IMR-90 (cell line): ENCODE results near the gene POLR3K. TPM values are rescaled to one million over a fixed set of nuclear protein-coding genes. Genes with fewer than 3 reads are reported as not detected.

Experiments used
- ATAC-seq: fragments of 200-7000 bp; cut with Tn5 transposase; 2 replicates; pipeline ENCODE4 v1.9.1; 2020; ENCODE audit warnings: low read depth, mild to moderate bottlenecking, moderate library complexity
- BruUV-seq: library from RNA; stranded (reverse); fragments of 400-500 nt; replicated peaks from 2 replicates; lab custom pipeline; 2021; lab: Mats Ljungman, UMichigan
- CTCF ChIA-PET: fragments of 300-600 bp; formaldehyde crosslinking; extraction: SDS; loops from one replicate; lab custom pipeline; 2021; ENCODE audit warnings: antibody characterized with exemption; lab: Yijun Ruan, JAX
- POLR2A ChIA-PET: fragments of 300-600 bp; sonication (Branson Sonifier 250); formaldehyde crosslinking; loops from one replicate; lab custom pipeline; 2022; ENCODE audit warnings: antibody characterized with exemption; ENCODE audit not compliant: unreplicated experiment; lab: Charles Lee
- DNase-seq: peaks from one replicate; pipeline ENCODE4 v3.0.0; 2013
- H2AFZ ChIP-seq: replicated peaks from 2 replicates; pipeline ENCODE3; 2013; ENCODE audit warnings: low read length, mild to moderate bottlenecking; ENCODE audit not compliant: poor library complexity
- H2AK5ac ChIP-seq: 2 replicates; pipeline ENCODE4 v1.6.1; 2013; ENCODE audit warnings: low read depth, low read length, inconsistent platforms
- H2AK9ac ChIP-seq: replicated peaks from 2 replicates; pipeline ENCODE3; 2013; ENCODE audit warnings: mild to moderate bottlenecking, low read depth, low read length, moderate library complexity; ENCODE audit not compliant: poor library complexity
- H2BK120ac ChIP-seq: 2 replicates; pipeline ENCODE4 v1.6.1; 2013; ENCODE audit warnings: low read depth, low read length, inconsistent platforms
- H2BK15ac ChIP-seq: 3 replicates; pipeline ENCODE4 v1.6.1; 2013; ENCODE audit warnings: low read depth, low read length, inconsistent platforms
- H2BK20ac ChIP-seq: 2 replicates; pipeline ENCODE4 v1.6.1; 2013; ENCODE audit warnings: low read depth, mild to moderate bottlenecking, inconsistent platforms, low read length, moderate library complexity
- H2BK5ac ChIP-seq: 2 replicates; pipeline ENCODE4 v1.6.1; 2013; ENCODE audit warnings: mild to moderate bottlenecking, low read depth, low read length, inconsistent platforms; ENCODE audit not compliant: poor library complexity, severe bottlenecking
- H3K14ac ChIP-seq: replicated peaks from 2 replicates; pipeline ENCODE4 v1.6.1; 2013; ENCODE audit warnings: low read depth, low read length, inconsistent platforms
- H3K18ac ChIP-seq: 2 replicates; pipeline ENCODE4 v1.6.1; 2013; ENCODE audit warnings: low read depth, low read length, control low read depth
- H3K23ac ChIP-seq: 2 replicates; pipeline ENCODE4 v1.6.1; 2013; ENCODE audit warnings: low read depth, low read length, inconsistent platforms
- H3K27ac ChIP-seq: 2 replicates; pipeline ENCODE4 v1.5.1; 2013; ENCODE audit warnings: mild to moderate bottlenecking, control low read depth, low read length; ENCODE audit not compliant: insufficient read depth
- H3K27me3 ChIP-seq: 2 replicates; pipeline ENCODE4 v1.6.1; 2013; ENCODE audit warnings: low read length; ENCODE audit not compliant: control insufficient read depth, insufficient read depth
- H3K36me3 ChIP-seq: 2 replicates; pipeline ENCODE4 v1.6.1; 2013; ENCODE audit warnings: low read length, mixed read lengths; ENCODE audit not compliant: control insufficient read depth, insufficient read depth
- H3K4ac ChIP-seq: 2 replicates; pipeline ENCODE4 v1.6.1; 2013; ENCODE audit warnings: low read depth, low read length, inconsistent platforms
- H3K4me1 ChIP-seq: 2 replicates; pipeline ENCODE4 v1.6.1; 2013; ENCODE audit warnings: low read length, mixed read lengths; ENCODE audit not compliant: control insufficient read depth, insufficient read depth
- H3K4me2 ChIP-seq: 2 replicates; pipeline ENCODE4 v1.6.1; 2013; ENCODE audit warnings: low read depth, mild to moderate bottlenecking, control low read depth, low read length, moderate library complexity
- H3K4me3 ChIP-seq: 2 replicates; pipeline ENCODE4 v1.5.1; 2013; ENCODE audit warnings: low read depth, mild to moderate bottlenecking, control low read depth, low read length, moderate library complexity; ENCODE audit not compliant: insufficient read depth
- H3K56ac ChIP-seq: 2 replicates; pipeline ENCODE4 v1.6.1; 2013; ENCODE audit warnings: low read length, inconsistent platforms; ENCODE audit not compliant: insufficient read depth; ENCODE audit errors: extremely low read depth
- H3K79me1 ChIP-seq, 2 experiments: 2 replicates each; pipeline ENCODE4 v1.6.1; 2013; ENCODE audit warnings: low read length in 2 of 2, inconsistent platforms in 1 of 2, low read depth in 1 of 2
- H3K9ac ChIP-seq: 2 replicates; pipeline ENCODE4 v1.6.1; 2013; ENCODE audit warnings: low read depth, low read length, control low read depth
- H3K9me1 ChIP-seq: 2 replicates; pipeline ENCODE4 v1.6.1; 2013; ENCODE audit warnings: low read length, inconsistent platforms; ENCODE audit not compliant: insufficient read depth
- H3K9me3 ChIP-seq: 2 replicates; pipeline ENCODE4 v1.6.1; 2013; ENCODE audit warnings: low read length; ENCODE audit not compliant: control insufficient read depth, insufficient read depth
- H4K20me1 ChIP-seq: 2 replicates; pipeline ENCODE4 v1.6.1; 2013; ENCODE audit warnings: low read length, inconsistent platforms; ENCODE audit not compliant: insufficient read depth
- H4K5ac ChIP-seq: 2 replicates; pipeline ENCODE4 v1.6.1; 2013; ENCODE audit warnings: mild to moderate bottlenecking, low read depth, low read length, control low read depth
- H4K8ac ChIP-seq, 2 experiments: 2 replicates each; pipeline ENCODE4 v1.6.1; 2013; ENCODE audit warnings: low read depth in 2 of 2, low read length in 2 of 2, control low read depth in 1 of 2, inconsistent platforms in 1 of 2
- H4K91ac ChIP-seq: 2 replicates; pipeline ENCODE4 v1.6.1; 2013; ENCODE audit warnings: low read depth, low read length, inconsistent platforms; ENCODE audit not compliant: insufficient read depth
- CEBPB ChIP-seq: IDR thresholded peaks from 2 replicates; pipeline ENCODE4 v1.6.1; 2012; ENCODE audit warnings: low read depth, low read length, improper control_type of control experiment
- MAZ ChIP-seq: IDR thresholded peaks from 2 replicates; pipeline ENCODE4 v1.6.1; 2012; ENCODE audit warnings: low read depth, mild to moderate bottlenecking, low read length, improper control_type of control experiment, moderate library complexity, borderline replicate concordance
- RAD21 ChIP-seq: IDR thresholded peaks from 2 replicates; pipeline ENCODE4 v1.6.1; 2012; ENCODE audit warnings: low read length, improper control_type of control experiment
- RFX5 ChIP-seq: IDR thresholded peaks from 2 replicates; pipeline ENCODE4 v1.8.0; 2012; ENCODE audit warnings: low read depth, mild to moderate bottlenecking, low read length, moderate library complexity
- SMC3 ChIP-seq: fragments of 150-350 bp; IDR thresholded peaks from 2 replicates; pipeline ENCODE4 v1.6.1; 2016; ENCODE audit warnings: low read depth, mild to moderate bottlenecking, antibody characterized with exemption, low read length, moderate library complexity
- USF2 ChIP-seq: fragments of 150-350 bp; IDR thresholded peaks from 2 replicates; pipeline ENCODE4 v1.6.1; 2017; ENCODE audit warnings: mild to moderate bottlenecking, antibody characterized with exemption, low read length, low read depth
- WGBS, 2 experiments: methylation state at CpG; one replicate each; pipeline versions ENCODE4 v1.1.5 to v1.1.7; 2013; ENCODE audit warnings: missing lambda C conversion rate in 2 of 2; ENCODE audit not compliant: insufficient read length in 1 of 2; ENCODE audit errors: extremely low coverage in 2 of 2; 5-methylcytosine and 5-hydroxymethylcytosine counted together
- dilution Hi-C: fragments of 300-500 bp; cut with HindIII; formaldehyde crosslinking; loops from one replicate; pipeline ENCODE4 v1.14.3; 2018; ENCODE audit warnings: low sequenced_read_pairs; ENCODE audit not compliant: unreplicated experiment
- in situ Hi-C: fragments of 300-500 bp; cut with MboI; formaldehyde crosslinking; loops from 3 replicates; pipeline ENCODE4 v1.14.3; 2019; ENCODE audit warnings: low sequenced_read_pairs, inconsistent platforms, mixed read lengths
- intact Hi-C: fragments of 100-400 bp; cut with micrococcal nuclease; formaldehyde crosslinking; loops from 2 replicates; pipeline ENCODE4 v1.10.0; 2022
- polyA plus RNA-seq, 3 experiments: library from polyadenylated mRNA; depleted of rRNA; stranded (reverse); fragments of >200 nt; gene quantifications; 2 replicates each; pipeline ENCODE4 v1.2.3, GENCODE V29; 2012; ENCODE audit warnings: low replicate concordance in 1 of 3
- total RNA-seq: library from RNA; depleted of rRNA; stranded (reverse); fragments of >200 nt; gene quantifications from 2 replicates; pipeline ENCODE4 v1.2.3, GENCODE V29; 2012
- TF ChIP-seq, protein P1 (sequence below): conservative IDR thresholded peaks from 2 replicates; pipeline ENCODE4 v1.5.1; 2012; ENCODE audit warnings: mild to moderate bottlenecking, low read depth, low read length, improper control_type of control experiment

The POLR3K gene
- total and polyA plus RNA-seq, 2 of the 4 experiments (the other 2 are of a cell fraction), result 9.0 to 39.5 TPM

GRCh38 chr16:76535-77272 is 23.3 kb upstream of the POLR3K start (continued):
- TF ChIP-seq RFX5, result no peak
- TF ChIP-seq CEBPB, result no peak

DNA sequence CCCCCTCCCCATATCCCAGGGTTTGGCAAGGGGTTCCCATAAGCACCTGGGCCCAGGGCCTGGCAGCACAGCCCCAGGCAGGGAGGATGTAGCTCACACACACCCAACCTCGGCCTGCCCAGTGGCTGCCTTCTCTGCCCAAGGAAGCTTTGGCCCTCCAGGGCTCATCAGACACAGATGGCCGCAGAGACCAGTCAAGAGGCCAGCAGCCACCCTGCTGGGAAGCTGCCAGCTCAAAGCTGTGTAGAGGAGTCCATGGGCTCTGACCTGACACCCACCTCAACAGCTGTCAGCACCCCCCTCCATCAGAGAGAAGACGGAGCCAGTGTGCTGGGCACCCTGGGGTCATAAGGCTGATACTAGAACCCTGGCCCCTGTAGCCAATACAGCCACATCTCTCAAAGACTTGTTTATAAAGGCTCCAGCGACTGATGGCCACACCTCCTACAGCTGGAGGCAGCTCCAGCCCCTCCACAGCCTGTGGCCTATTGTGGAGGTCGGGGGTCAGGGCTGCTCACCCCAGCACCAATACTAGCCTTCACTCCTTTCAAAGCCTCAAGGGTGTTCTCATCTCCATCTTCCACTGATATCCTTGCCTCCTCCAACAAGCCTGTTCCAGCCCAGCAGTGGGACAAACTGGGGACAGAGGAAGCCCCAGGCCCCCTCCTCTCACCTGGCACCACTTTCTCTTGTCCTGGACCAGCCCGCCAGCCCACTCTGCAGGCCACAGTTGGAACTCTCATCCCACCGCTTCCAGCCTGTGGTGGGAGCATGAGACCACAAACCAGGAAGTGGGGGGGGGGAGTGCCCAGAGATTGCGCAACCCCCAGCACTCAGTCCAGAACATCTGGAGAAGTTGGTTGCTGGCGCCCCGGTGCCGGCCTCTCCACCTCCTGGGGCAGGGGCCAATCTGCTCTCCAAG is 22.4 kb upstream of the POLR3K start:
- Histone ChIP-seq H2BK5ac (peak overlapping the region; percentile 74), H3K4me1 (peaks cover 47% of the 10 kb centered on the region), H3K4ac (peak overlapping the region; percentile 89), H4K8ac (peak overlapping the region; percentile 77 to 82), H4K20me1 (peaks cover 20% of the 10 kb centered on the region), H3K23ac (peak overlapping the region; percentile 64), H3K9me3 (no peaks in the 10 kb centered on the region), H2AK9ac (peak overlapping the region; percentile 96), H3K56ac (peak overlapping the region; percentile 81; the same call in 1 of the 2 replicates), H3K36me3 (peaks cover 12% of the 10 kb centered on the region), H4K5ac (peak overlapping the region; percentile 59), H2BK15ac (peak overlapping the region; percentile 51; the same call in 2 of the 3 replicates), H3K9ac (peak overlapping the region; percentile 13; the same call in 1 of the 2 replicates), H3K27me3 (no peaks in the 10 kb centered on the region), H3K27ac (peak overlapping the region; percentile 87), H3K79me1 (peaks cover 6 to 40% of the 10 kb centered on the region in 2 experiments), H4K91ac (peak overlapping the region; percentile 89), H2AK5ac (peak overlapping the region; percentile 87), H3K4me3 (no peak overlapping the region), H3K18ac (peak overlapping the region; percentile 48), H3K14ac (peak overlapping the region; percentile 73), H2BK20ac (peak overlapping the region; percentile 80), H3K4me2 (peak overlapping the region; percentile 51), H2AFZ (peak overlapping the region; percentile 74), H2BK120ac (peak overlapping the region; percentile 82), H3K9me1 (peaks cover 17% of the 10 kb centered on the region)
- peak; percentile 86 for DNase-seq
- no peak; the same call in 1 of the 2 replicates for TF ChIP-seq USF2
- TF ChIP-seq SMC3, result peak; percentile 25; the same call in 1 of the 2 replicates
- peak; percentile 40; the same call in 1 of the 2 replicates for TF ChIP-seq RAD21
- peak; percentile 83 for TF ChIP-seq MAZ
- TF ChIP-seq, protein P1, sequence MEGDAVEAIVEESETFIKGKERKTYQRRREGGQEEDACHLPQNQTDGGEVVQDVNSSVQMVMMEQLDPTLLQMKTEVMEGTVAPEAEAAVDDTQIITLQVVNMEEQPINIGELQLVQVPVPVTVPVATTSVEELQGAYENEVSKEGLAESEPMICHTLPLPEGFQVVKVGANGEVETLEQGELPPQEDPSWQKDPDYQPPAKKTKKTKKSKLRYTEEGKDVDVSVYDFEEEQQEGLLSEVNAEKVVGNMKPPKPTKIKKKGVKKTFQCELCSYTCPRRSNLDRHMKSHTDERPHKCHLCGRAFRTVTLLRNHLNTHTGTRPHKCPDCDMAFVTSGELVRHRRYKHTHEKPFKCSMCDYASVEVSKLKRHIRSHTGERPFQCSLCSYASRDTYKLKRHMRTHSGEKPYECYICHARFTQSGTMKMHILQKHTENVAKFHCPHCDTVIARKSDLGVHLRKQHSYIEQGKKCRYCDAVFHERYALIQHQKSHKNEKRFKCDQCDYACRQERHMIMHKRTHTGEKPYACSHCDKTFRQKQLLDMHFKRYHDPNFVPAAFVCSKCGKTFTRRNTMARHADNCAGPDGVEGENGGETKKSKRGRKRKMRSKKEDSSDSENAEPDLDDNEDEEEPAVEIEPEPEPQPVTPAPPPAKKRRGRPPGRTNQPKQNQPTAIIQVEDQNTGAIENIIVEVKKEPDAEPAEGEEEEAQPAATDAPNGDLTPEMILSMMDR, result peak; percentile 55
- peak; percentile 100 for TF ChIP-seq CEBPB
- peak; percentile 2 for ATAC-seq
- ChIA-PET POLR2A (no interaction called here), CTCF (interaction anchor here (0.9 to 1.1 kb wide), 3 partner anchors 10 to 21 kb away, joined by 3 to 5 read pairs (median 4); no protein-coding TSS in a partner anchor)
- 0% methylated on average over 3 of the region's 11 CpGs; no CpG with 5 or more reads in 1 of the 2 experiments for WGBS, 2 experiments
- dilution Hi-C loops (no loop called here), in situ Hi-C loops (no loop called here), intact Hi-C loops (no loop called here)
- no TSS peak for BruUV-seq
